ENCODE data around the gene C17orf100.
A peak's percentile ranks its signal among the peaks of the same experiment; 100 is the strongest.

C17orf100 gene

GRCh38 chr17:6695051-6695450 lies 43.5 kb downstream of the C17orf100 start:
- DNase-seq (ENCODE audit: low read depth): no peak

GRCh38 chr17:6695565-6695964 lies 44.0 kb downstream of the C17orf100 start:
- no peak for DNase-seq (ENCODE audit: low read depth)

DNA sequence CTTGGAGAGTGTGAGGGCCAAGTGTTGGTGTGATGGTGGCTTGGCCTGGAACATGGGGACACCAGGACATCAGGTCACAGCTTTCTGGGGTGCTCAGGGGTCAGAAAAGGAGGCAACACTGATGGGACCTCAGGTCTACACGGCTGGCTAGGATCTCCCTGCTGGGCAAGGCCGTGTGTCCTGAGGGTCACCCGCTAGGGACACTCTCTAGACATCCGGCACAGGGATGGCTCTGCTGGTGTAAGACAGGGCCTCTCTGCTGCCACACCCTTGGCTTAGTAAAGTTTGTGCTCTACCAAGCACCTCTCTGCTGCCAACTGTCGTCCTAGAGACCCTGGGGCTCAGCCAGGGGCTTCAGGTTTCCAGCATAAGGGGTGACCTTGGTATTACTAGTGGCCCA lies 45.3 kb downstream of the C17orf100 start:
- no peak for DNase-seq (ENCODE audit: low read depth)

DNA sequence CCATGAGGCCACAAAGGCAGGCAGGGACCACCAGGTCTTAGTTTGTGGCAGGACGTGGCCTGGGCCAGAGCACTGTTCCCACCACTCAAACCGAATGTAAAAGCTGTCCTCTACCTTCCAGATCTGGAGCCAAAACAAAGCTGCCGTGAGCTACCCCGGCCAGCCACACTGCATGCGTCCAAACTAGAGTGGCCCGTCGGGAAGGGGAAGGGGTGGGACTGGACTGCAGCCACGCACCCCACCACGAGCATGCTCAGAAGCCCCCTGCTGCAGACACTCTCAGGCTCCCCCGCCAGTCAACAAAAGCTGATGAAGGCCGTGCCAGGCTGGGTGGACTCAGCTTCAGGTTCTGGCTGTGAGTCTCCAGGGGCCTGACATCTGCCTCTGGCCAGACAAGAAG lies 46.4 kb downstream of the C17orf100 start:
- DNase-seq (ENCODE audit: low read depth): no peak

GRCh38 chr17:6699997-6700947 lies 48.7 kb downstream of the C17orf100 start:
- DNase-seq (ENCODE audit: low read depth): no peak

DNA sequence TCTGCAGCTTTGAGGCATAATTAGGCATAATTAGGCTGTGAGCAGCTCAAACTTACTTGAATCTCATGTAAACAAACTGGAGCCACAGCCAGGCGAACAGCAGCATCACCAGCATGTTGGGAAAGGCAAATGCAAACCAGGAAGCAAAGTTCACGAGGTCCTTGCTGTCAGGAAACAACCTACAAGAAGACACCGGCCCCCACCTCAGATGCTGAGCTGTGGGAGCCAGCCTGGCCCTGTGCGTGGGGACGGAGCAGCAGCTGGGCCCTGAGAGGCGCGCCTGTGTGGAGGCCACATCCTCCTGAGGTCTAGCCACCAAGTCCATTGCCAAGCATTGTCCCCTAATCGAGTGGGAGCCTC lies 49.4 kb downstream of the C17orf100 start:
- DNase-seq (ENCODE audit: low read depth): no peak

- peak; percentile 18 for DNase-seq (ENCODE audit: low read depth)
Measured at GRCh38 chr17:6701719-6702118, 50.2 kb downstream of the C17orf100 start.

DNA sequence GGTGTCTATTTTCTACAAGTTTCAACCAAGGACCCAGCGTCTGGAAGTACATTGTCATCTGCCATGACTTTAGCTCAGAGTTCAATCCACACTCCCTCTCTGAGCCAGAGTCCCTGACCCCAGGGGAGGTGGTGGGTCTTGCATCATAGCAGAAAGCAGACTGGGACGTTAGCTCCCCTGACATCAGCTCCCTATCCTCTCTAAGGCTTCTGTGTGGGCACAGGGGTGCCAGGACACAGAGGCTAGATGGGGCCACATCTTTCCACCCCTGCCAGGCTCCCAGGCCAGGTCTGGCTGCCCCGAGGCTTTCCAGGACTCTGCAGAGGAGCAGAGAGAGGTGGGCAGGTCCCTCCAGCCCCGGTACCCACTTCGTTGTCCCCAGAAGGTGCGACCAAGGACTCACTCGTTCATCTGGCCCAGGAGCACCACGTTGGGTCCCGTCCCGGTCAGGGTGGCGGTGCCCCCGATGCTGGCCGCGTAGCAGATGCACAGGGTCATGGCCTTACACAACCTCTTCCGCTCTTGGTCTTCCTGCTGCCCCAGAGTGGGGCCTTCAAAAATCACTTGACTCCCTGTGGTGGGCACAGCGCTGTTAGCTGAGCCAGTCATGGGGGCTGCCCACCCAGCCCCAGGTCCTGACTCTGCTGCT lies 51.1 kb downstream of the C17orf100 start:
- no peak for DNase-seq (ENCODE audit: low read depth)

Measured in activated T-cell treated with anti-CD3 and anti-CD28 coated beads for 24 hours (primary cell).